Liver (tissue), 9 donors: Measurements from ENCODE around the gene GLDN. TPM values are rescaled to one million over a fixed set of nuclear protein-coding genes. Genes with fewer than 3 reads are reported as not detected.

Experiments used
- DNase-seq: peaks from one replicate; pipeline ENCODE4 v3.0.0-alpha.2; 2017; ENCODE audit warnings: low spot score
- H3K27ac ChIP-seq, 2 donors: one replicate each; pipeline ENCODE4 v1.7.0; 2013; ENCODE audit warnings: inconsistent platforms in 2 of 2, low read length in 2 of 2, control low read depth in 1 of 2, low read depth in 1 of 2, mild to moderate bottlenecking in 1 of 2
- H3K27me3 ChIP-seq, 4 donors: one replicate each; pipeline versions ENCODE4 v1.6.1 to v1.7.0; 2013; ENCODE audit warnings: low read length in 3 of 4, inconsistent platforms in 1 of 4, mild to moderate bottlenecking in 1 of 4, moderate library complexity in 1 of 4; ENCODE audit not compliant: control insufficient read depth in 4 of 4, insufficient read depth in 4 of 4
- H3K36me3 ChIP-seq, 4 donors: one replicate each; pipeline versions ENCODE4 v1.6.1 to v1.7.0; 2013; ENCODE audit warnings: low read length in 3 of 4, mild to moderate bottlenecking in 3 of 4, low read depth in 1 of 4, moderate library complexity in 1 of 4; ENCODE audit not compliant: control insufficient read depth in 4 of 4, insufficient read depth in 3 of 4
- H3K4me1 ChIP-seq, 4 donors: one replicate each; pipeline versions ENCODE4 v1.6.1 to v1.7.0; 2013; ENCODE audit warnings: low read length in 3 of 4, mild to moderate bottlenecking in 3 of 4, moderate library complexity in 1 of 4; ENCODE audit not compliant: control insufficient read depth in 4 of 4, insufficient read depth in 4 of 4
- H3K4me3 ChIP-seq, 3 donors: one replicate each; pipeline versions ENCODE4 v1.6.1 to v1.7.0; 2013; ENCODE audit warnings: low read length in 3 of 3, control low read depth in 1 of 3, low read depth in 1 of 3, mild to moderate bottlenecking in 1 of 3
- H3K9ac ChIP-seq, 2 donors: one replicate each; pipeline ENCODE4 v1.7.0; 2013; ENCODE audit warnings: low read length in 2 of 2, mild to moderate bottlenecking in 2 of 2, moderate library complexity in 2 of 2, control low read depth in 1 of 2, low read depth in 1 of 2
- H3K9me3 ChIP-seq, 4 donors: one replicate each; pipeline versions ENCODE4 v1.6.1 to v1.7.0; 2013; ENCODE audit warnings: low read length in 3 of 4; ENCODE audit not compliant: control insufficient read depth in 4 of 4
- CTCF ChIP-seq: fragments of 150-350 bp; IDR thresholded peaks from 2 replicates; pipeline ENCODE4 v1.5.1; 2017; ENCODE audit warnings: improper control_type of control experiment, low read depth, low read length; ENCODE audit not compliant: missing input control
- EGR1 ChIP-seq, 2 donors: IDR thresholded peaks; 2 replicates each; pipeline ENCODE4 v1.6.1; 2016 to 2018; ENCODE audit warnings: antibody characterized with exemption in 2 of 2, low read depth in 2 of 2
- FOXA1 ChIP-seq: IDR thresholded peaks from 2 replicates; pipeline ENCODE4 v1.6.1; 2016; ENCODE audit warnings: antibody characterized with exemption
- GABPA ChIP-seq, 2 donors: IDR thresholded peaks in 1 of 2; conservative IDR thresholded peaks in 1 of 2; 2 replicates each; pipeline ENCODE4 v1.6.1; 2016; ENCODE audit warnings: antibody characterized with exemption in 2 of 2, mild to moderate bottlenecking in 1 of 2, moderate library complexity in 1 of 2
- HNF4A ChIP-seq, 2 donors: conservative IDR thresholded peaks; 2 replicates each; pipeline ENCODE4 v1.6.1; 2016; ENCODE audit warnings: antibody characterized with exemption in 2 of 2, mild to moderate bottlenecking in 2 of 2
- HNF4G ChIP-seq: IDR thresholded peaks from 2 replicates; pipeline ENCODE4 v1.6.1; 2016; ENCODE audit warnings: antibody characterized with exemption
- JUND ChIP-seq, 2 donors: IDR thresholded peaks; 2 replicates each; pipeline ENCODE4 v1.6.1; 2016; ENCODE audit warnings: antibody characterized with exemption in 2 of 2
- MAX ChIP-seq: IDR thresholded peaks from 2 replicates; pipeline ENCODE4 v1.6.1; 2016; ENCODE audit warnings: antibody characterized with exemption
- RAD21 ChIP-seq, 2 donors: IDR thresholded peaks; 2 replicates each; pipeline ENCODE4 v1.6.1; 2016; ENCODE audit warnings: antibody characterized with exemption in 2 of 2, mild to moderate bottlenecking in 2 of 2
- REST ChIP-seq: IDR thresholded peaks from 2 replicates; pipeline ENCODE4 v1.6.1; 2016; ENCODE audit warnings: antibody characterized with exemption, mild to moderate bottlenecking
- RXRA ChIP-seq, 2 donors: IDR thresholded peaks; 2 replicates each; pipeline ENCODE4 v1.6.1; 2017 to 2018; ENCODE audit warnings: antibody characterized with exemption in 2 of 2, mild to moderate bottlenecking in 1 of 2
- SP1 ChIP-seq: IDR thresholded peaks from 2 replicates; pipeline ENCODE4 v1.6.1; 2018; ENCODE audit warnings: antibody characterized with exemption, mild to moderate bottlenecking
- TAF1 ChIP-seq: conservative IDR thresholded peaks from 2 replicates; pipeline ENCODE4 v1.6.1; 2016; ENCODE audit warnings: antibody characterized with exemption, mild to moderate bottlenecking
- YY1 ChIP-seq: IDR thresholded peaks from 2 replicates; pipeline ENCODE4 v1.6.1; 2016; ENCODE audit warnings: antibody characterized with exemption, mild to moderate bottlenecking
- ZBTB33 ChIP-seq: IDR thresholded peaks from 2 replicates; pipeline ENCODE4 v1.6.1; 2016; ENCODE audit warnings: antibody characterized with exemption
- WGBS: extraction: QIAGEN DNeasy Blood & Tissue Kit; methylation state at CpG from one replicate; pipeline ENCODE4 v1.1.7; 2013; 5-methylcytosine and 5-hydroxymethylcytosine counted together
- polyA plus RNA-seq, 2 donors: library from polyadenylated mRNA; stranded (reverse) in 1 of 2; unstranded in 1 of 2; fragments of 200-250 nt in 1 of 2; fragments of >200 nt in 1 of 2; fragmentation: Nextera tagmentation in 1 of 2; extraction: Ambion mirVana in 1 of 2; gene quantifications; one replicate each; pipeline versions ENCODE4 v1.2.1 to v1.2.3, GENCODE V29; 2013 to 2015
- total RNA-seq, 2 donors: library from RNA; depleted of rRNA; stranded (reverse); fragments of >200 nt; gene quantifications; one replicate each; pipeline ENCODE4 v1.2.3, GENCODE V29; 2014
- donor health status: healthy.
- donor health status: healthy.
- donor health status: healthy.
- donor health status: healthy.
- donor health status: healthy.

GLDN gene
- total and polyA plus RNA-seq, 4 donors, result 0.15 to 1.4 (median 0.33) TPM

GRCh38 chr15:51303462-51303980 lies 37.9 kb upstream of the GLDN start:
- Histone ChIP-seq H3K9me3 (no peaks in the 10 kb centered on the region), H3K27me3 (no peaks in the 10 kb centered on the region), H3K27ac (no peak overlapping the region), H3K4me3 (no peak overlapping the region), H3K36me3 (no peaks in the 10 kb centered on the region), H3K9ac (no peak overlapping the region), H3K4me1 (no peaks in the 10 kb centered on the region)
- 69% methylated on average over 2 of the region's 2 CpGs for WGBS
- DNase-seq, result no peak
- TF ChIP-seq HNF4A (conservative IDR thresholded peaks at IDR 0.05), result no peak
- TF ChIP-seq FOXA1, result no peak
- TF ChIP-seq MAX, result no peak
- no peak for TF ChIP-seq HNF4G
- no peak for TF ChIP-seq YY1
- no peak for TF ChIP-seq JUND (IDR thresholded peaks at IDR 0.05)
- no peak for TF ChIP-seq ZBTB33
- TF ChIP-seq REST, result no peak
- TF ChIP-seq RAD21 (IDR thresholded peaks at IDR 0.05), result no peak
- no peak for TF ChIP-seq EGR1 (IDR thresholded peaks at IDR 0.05; ENCODE audit: low read depth in 2 of 2)

- Histone ChIP-seq H3K4me1 (no peaks in the 10 kb centered on the region), H3K9me3 (no peaks in the 10 kb centered on the region), H3K27me3 (no peaks in the 10 kb centered on the region), H3K9ac (no peak overlapping the region), H3K4me3 (no peak overlapping the region), H3K36me3 (no peaks in the 10 kb centered on the region), H3K27ac (no peak overlapping the region)
- no peak for DNase-seq
- TF ChIP-seq GABPA (IDR thresholded peaks at IDR 0.05 in 1 of 2, conservative IDR thresholded peaks at IDR 0.05 in 1 of 2) (no peak), HNF4G (no peak), CTCF (no peak), FOXA1 (no peak), SP1 (no peak), TAF1 (no peak), EGR1 (IDR thresholded peaks at IDR 0.05; ENCODE audit: low read depth in 2 of 2) (no peak), RXRA (IDR thresholded peaks at IDR 0.05) (no peak), REST (no peak)
- 94% methylated on average over 3 of the region's 3 CpGs for WGBS
Measured at GRCh38 chr15:51307325-51307724, 34.1 kb upstream of the GLDN start.
